Measurements from ENCODE around the gene MIOX.

GRCh38 chr22:50507991-50508884 lies 21.6 kb downstream of the MIOX start, which contains the start of gene NCAPH2:
- TF ChIP-seq CTCF (conservative IDR thresholded peaks at IDR 0.05; ENCODE audit: low read depth, low read length) (no peak), EZH2 (IDR thresholded peaks at IDR 0.05; ENCODE audit: borderline replicate concordance, low read depth, low read length, poor library complexity, severe bottlenecking) (no peak)
